Keratinocyte (primary cell): ENCODE results near the gene MYO1G.

Experiments
- EZH2 ChIP-seq: IDR thresholded peaks from one replicate; pipeline ENCODE4 v1.6.1; 2012; ENCODE audit warnings: inconsistent platforms, mild to moderate bottlenecking, low read length, moderate library complexity
- TF ChIP-seq, protein P1 (sequence below), 3 experiments: IDR thresholded peaks in 1 of 3; conservative IDR thresholded peaks in 1 of 3; optimal IDR thresholded peaks in 1 of 3; 2 replicates in 2 of 3; 3 replicates in 1 of 3; pipeline versions ENCODE3 to v1.5.1; 2011; ENCODE audit warnings: low read length in 3 of 3, mild to moderate bottlenecking in 3 of 3, moderate library complexity in 2 of 3, control low read depth in 1 of 3, inconsistent platforms in 1 of 3; ENCODE audit not compliant: insufficient read depth in 2 of 3; ENCODE audit errors: extremely low read depth in 1 of 3

GRCh38 chr7:44987457-44987856 lies 8.6 kb upstream of the MYO1G start:
- TF ChIP-seq, protein P1, sequence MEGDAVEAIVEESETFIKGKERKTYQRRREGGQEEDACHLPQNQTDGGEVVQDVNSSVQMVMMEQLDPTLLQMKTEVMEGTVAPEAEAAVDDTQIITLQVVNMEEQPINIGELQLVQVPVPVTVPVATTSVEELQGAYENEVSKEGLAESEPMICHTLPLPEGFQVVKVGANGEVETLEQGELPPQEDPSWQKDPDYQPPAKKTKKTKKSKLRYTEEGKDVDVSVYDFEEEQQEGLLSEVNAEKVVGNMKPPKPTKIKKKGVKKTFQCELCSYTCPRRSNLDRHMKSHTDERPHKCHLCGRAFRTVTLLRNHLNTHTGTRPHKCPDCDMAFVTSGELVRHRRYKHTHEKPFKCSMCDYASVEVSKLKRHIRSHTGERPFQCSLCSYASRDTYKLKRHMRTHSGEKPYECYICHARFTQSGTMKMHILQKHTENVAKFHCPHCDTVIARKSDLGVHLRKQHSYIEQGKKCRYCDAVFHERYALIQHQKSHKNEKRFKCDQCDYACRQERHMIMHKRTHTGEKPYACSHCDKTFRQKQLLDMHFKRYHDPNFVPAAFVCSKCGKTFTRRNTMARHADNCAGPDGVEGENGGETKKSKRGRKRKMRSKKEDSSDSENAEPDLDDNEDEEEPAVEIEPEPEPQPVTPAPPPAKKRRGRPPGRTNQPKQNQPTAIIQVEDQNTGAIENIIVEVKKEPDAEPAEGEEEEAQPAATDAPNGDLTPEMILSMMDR (optimal IDR thresholded peaks at IDR 0.05 in 1 of 3, IDR thresholded peaks at IDR 0.05 in 1 of 3, conservative IDR thresholded peaks at IDR 0.05 in 1 of 3; ENCODE audit: extremely low read depth in 1 of 3, insufficient read depth in 2 of 3, low read length in 3 of 3): no peak
- no peak for TF ChIP-seq EZH2
